Measurements from ENCODE around the gene DNAJB2. TPM values are rescaled to one million over a fixed set of nuclear protein-coding genes. Genes with fewer than 3 reads are reported as not detected.

The DNAJB2 gene
- polyA plus RNA-seq (2012; rRNA removed): 37.2 and 39.9 TPM in 2 replicates
- polyA plus RNA-seq (2012; cell fraction: cytosol; rRNA removed): 20.7 and 26.2 TPM in 2 replicates
- 78.9 and 81.0 TPM in 2 replicates for polyA plus RNA-seq (2012; cell fraction: nucleus; rRNA removed)

- peak within 1 kb of the TSS; percentile 80 for H2AFZ ChIP-seq (ENCODE audit: low read depth)
- POLR2A ChIA-PET: interaction anchor here (0.7 to 1.7 kb wide), 8 partner anchors 9 to 109 kb away, joined by 3 to 6 read pairs (median 5); partner anchors contain the start of genes ABCB6 and CNPPD1
- CTCF ChIA-PET: interaction anchor here (0.8 to 15.4 kb wide), 12 partner anchors 11 to 299 kb away, joined by 3 to 312 read pairs (median 6); partner anchors contain the start of gene ABCB6
- H4K20me1 ChIP-seq (ENCODE audit: insufficient read depth): no peaks in the 10 kb centered on the region
- H3F3A ChIP-seq (replicated peaks; ENCODE audit: insufficient read depth): peaks cover 18% of the 10 kb centered on the region
- peak within 1 kb of the TSS; percentile 87 for H3K9ac ChIP-seq
- DNase-seq: peak; percentile 99
- peak within 1 kb of the TSS; percentile 69 to 82 for H3K4me3 ChIP-seq (ENCODE audit: low read depth in 2 of 2, low read length in 1 of 2)
- peak within 1 kb of the TSS; percentile 95 for H3K4me2 ChIP-seq
- no peaks in the 10 kb centered on the region for H3K27me3 ChIP-seq (ENCODE audit: insufficient read depth)
- H3K79me2 ChIP-seq (ENCODE audit: insufficient read depth): peaks cover 9% of the 10 kb centered on the region; the same call in 1 of the 2 replicates
- H3K9me2 ChIP-seq: no peaks in the 10 kb centered on the region
- H3K9me3 ChIP-seq: no peaks in the 10 kb centered on the region
- H3K4me1 ChIP-seq (ENCODE audit: control insufficient read depth in 1 of 2, insufficient read depth in 2 of 2, low read depth in 1 of 2, low read length in 1 of 2): peaks cover 22 to 24% of the 10 kb centered on the region in 2 experiments
- TF ChIP-seq FOXJ3 (CRISPR knock-in tag; IDR thresholded peaks at IDR 0.05) (no peak), TCF12 (IDR thresholded peaks at IDR 0.05) (peak; percentile 77), CHD2 (IDR thresholded peaks at IDR 0.05; ENCODE audit: low read length, partially characterized antibody) (peak; percentile 46), NFIC (IDR thresholded peaks at IDR 0.05; ENCODE audit: borderline replicate concordance) (peak; percentile 42), NRF1 (IDR thresholded peaks at IDR 0.05; ENCODE audit: low read depth, low read length) (peak; percentile 75), EZH2phosphoT487 (IDR thresholded peaks at IDR 0.05; ENCODE audit: borderline replicate concordance, low read depth) (no peak), RXRA (IDR thresholded peaks at IDR 0.05; ENCODE audit: borderline replicate concordance, low read depth) (no peak), TAF1 (IDR thresholded peaks at IDR 0.05; ENCODE audit: borderline replicate concordance, low read depth, low read length) (peak; percentile 71), USF2 (IDR thresholded peaks at IDR 0.05; ENCODE audit: borderline replicate concordance, low read depth, low read length) (no peak), SMC3 (IDR thresholded peaks at IDR 0.05; ENCODE audit: low read depth, low read length) (no peak), FOXM1 (IDR thresholded peaks at IDR 0.05; ENCODE audit: low read depth) (peak; percentile 64; the same call in 1 of the 2 replicates), MEF2A (IDR thresholded peaks at IDR 0.05; ENCODE audit: borderline replicate concordance, low read depth) (peak; percentile 99), RAD21 (IDR thresholded peaks at IDR 0.05; ENCODE audit: low read length) (no peak), SIN3A (IDR thresholded peaks at IDR 0.05; ENCODE audit: borderline replicate concordance, low read depth, low read length) (peak; percentile 91; the same call in 1 of the 2 replicates), GABPA (IDR thresholded peaks at IDR 0.05; ENCODE audit: low read depth) (0 out of 2 replicates have a peak, but pooled peaks have one; percentile 18), MXI1 (IDR thresholded peaks at IDR 0.05; ENCODE audit: low read depth, low read length) (peak; percentile 93), YY1 (IDR thresholded peaks at IDR 0.05; ENCODE audit: low read depth) (peak; percentile 52; the same call in 1 of the 2 replicates), JUND (IDR thresholded peaks at IDR 0.05) (0 out of 2 replicates have a peak, but pooled peaks have one; percentile 53), ELF1 (IDR thresholded peaks at IDR 0.05) (peak; percentile 57; the same call in 1 of the 2 replicates), FOSL2 (IDR thresholded peaks at IDR 0.05; ENCODE audit: borderline replicate concordance, low read depth) (peak; percentile 1; the same call in 1 of the 2 replicates), POLR2AphosphoS5 (IDR thresholded peaks at IDR 0.05; ENCODE audit: low read depth, low read length) (peak; percentile 73; the same call in 1 of the 2 replicates), EP300 (IDR thresholded peaks at IDR 0.05; ENCODE audit: borderline replicate concordance in 1 of 2, low read depth in 1 of 2, low read length in 1 of 2) (peak; percentile 57 to 64; a peak in 3 of 4 replicates), MAX (IDR thresholded peaks at IDR 0.05; ENCODE audit: low read depth) (peak; percentile 93), GATA2 (CRISPR knock-in tag; IDR thresholded peaks at IDR 0.05) (no peak)
- TF ChIP-seq, protein P1, sequence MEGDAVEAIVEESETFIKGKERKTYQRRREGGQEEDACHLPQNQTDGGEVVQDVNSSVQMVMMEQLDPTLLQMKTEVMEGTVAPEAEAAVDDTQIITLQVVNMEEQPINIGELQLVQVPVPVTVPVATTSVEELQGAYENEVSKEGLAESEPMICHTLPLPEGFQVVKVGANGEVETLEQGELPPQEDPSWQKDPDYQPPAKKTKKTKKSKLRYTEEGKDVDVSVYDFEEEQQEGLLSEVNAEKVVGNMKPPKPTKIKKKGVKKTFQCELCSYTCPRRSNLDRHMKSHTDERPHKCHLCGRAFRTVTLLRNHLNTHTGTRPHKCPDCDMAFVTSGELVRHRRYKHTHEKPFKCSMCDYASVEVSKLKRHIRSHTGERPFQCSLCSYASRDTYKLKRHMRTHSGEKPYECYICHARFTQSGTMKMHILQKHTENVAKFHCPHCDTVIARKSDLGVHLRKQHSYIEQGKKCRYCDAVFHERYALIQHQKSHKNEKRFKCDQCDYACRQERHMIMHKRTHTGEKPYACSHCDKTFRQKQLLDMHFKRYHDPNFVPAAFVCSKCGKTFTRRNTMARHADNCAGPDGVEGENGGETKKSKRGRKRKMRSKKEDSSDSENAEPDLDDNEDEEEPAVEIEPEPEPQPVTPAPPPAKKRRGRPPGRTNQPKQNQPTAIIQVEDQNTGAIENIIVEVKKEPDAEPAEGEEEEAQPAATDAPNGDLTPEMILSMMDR (IDR thresholded peaks at IDR 0.05): peak; percentile 31; the same call in 1 of the 2 replicates
- TF ChIP-seq, protein P2, sequence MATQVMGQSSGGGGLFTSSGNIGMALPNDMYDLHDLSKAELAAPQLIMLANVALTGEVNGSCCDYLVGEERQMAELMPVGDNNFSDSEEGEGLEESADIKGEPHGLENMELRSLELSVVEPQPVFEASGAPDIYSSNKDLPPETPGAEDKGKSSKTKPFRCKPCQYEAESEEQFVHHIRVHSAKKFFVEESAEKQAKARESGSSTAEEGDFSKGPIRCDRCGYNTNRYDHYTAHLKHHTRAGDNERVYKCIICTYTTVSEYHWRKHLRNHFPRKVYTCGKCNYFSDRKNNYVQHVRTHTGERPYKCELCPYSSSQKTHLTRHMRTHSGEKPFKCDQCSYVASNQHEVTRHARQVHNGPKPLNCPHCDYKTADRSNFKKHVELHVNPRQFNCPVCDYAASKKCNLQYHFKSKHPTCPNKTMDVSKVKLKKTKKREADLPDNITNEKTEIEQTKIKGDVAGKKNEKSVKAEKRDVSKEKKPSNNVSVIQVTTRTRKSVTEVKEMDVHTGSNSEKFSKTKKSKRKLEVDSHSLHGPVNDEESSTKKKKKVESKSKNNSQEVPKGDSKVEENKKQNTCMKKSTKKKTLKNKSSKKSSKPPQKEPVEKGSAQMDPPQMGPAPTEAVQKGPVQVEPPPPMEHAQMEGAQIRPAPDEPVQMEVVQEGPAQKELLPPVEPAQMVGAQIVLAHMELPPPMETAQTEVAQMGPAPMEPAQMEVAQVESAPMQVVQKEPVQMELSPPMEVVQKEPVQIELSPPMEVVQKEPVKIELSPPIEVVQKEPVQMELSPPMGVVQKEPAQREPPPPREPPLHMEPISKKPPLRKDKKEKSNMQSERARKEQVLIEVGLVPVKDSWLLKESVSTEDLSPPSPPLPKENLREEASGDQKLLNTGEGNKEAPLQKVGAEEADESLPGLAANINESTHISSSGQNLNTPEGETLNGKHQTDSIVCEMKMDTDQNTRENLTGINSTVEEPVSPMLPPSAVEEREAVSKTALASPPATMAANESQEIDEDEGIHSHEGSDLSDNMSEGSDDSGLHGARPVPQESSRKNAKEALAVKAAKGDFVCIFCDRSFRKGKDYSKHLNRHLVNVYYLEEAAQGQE (IDR thresholded peaks at IDR 0.05; ENCODE audit: low read depth, low read length): no peak
- WGBS (ENCODE audit: low lambda C conversion rate): 2% methylated on average over 24 of the region's 65 CpGs
- H3K36me3 ChIP-seq (replicated peaks in 1 of 2; ENCODE audit: control insufficient read depth in 1 of 2, insufficient read depth in 2 of 2, low read length in 1 of 2): peaks cover 14 to 29% of the 10 kb centered on the region in 2 experiments
- peak within 1 kb of the TSS; percentile 88 to 91 for H3K27ac ChIP-seq (ENCODE audit: low read depth in 2 of 2, low read length in 1 of 2)
Observed at GRCh38 chr2:219279151-219279915, at the start of gene DNAJB2. Gene DNAJB2 (plus strand): TSS chr2:219279366. CDS start chr2:219279834, 468 bp downstream.
